GM12874 (cell line): ENCODE data around the gene SMAD3.

ENCODE experiments used
- CTCF ChIP-seq: IDR thresholded peaks from 2 replicates; pipeline ENCODE4 v1.5.1; 2011; ENCODE audit warnings: low read depth, mild to moderate bottlenecking, control low read depth, low read length, moderate library complexity; ENCODE audit not compliant: insufficient read depth

The SMAD3 gene

GRCh38 chr15:67030036-67030762 is 35.2 kb upstream of the SMAD3 start:
- TF ChIP-seq CTCF, result no peak

- TF ChIP-seq CTCF, result no peak
Observed at GRCh38 chr15:67031331-67031730, 34.1 kb upstream of the SMAD3 start.

DNA sequence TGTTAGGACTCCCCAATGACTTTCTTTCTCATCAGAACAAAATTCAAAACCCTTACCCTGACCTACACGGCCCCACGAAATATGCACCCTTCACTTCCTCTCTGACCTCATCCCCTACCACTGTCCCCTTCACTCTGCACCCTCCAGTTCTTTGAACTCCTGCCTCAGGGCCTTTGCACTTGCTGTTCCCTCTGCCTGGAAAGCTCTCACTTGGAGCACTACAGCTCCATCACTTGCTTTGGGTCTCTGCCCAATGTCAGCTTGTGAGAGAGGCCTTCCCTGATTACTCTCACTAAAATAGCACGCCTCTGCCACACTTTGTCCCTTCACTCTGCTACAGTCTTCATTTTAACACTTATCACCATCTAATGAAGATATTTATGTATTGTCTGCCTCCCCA is 32.8 kb upstream of the SMAD3 start:
- TF ChIP-seq CTCF, result no peak

- TF ChIP-seq CTCF, result no peak
Observed at GRCh38 chr15:67033012-67033411, 32.4 kb upstream of the SMAD3 start.

- TF ChIP-seq CTCF, result no peak
Observed at GRCh38 chr15:67033571-67034044, 31.8 kb upstream of the SMAD3 start.

- TF ChIP-seq CTCF, result no peak
Observed at GRCh38 chr15:67035886-67036285, 29.5 kb upstream of the SMAD3 start.

DNA sequence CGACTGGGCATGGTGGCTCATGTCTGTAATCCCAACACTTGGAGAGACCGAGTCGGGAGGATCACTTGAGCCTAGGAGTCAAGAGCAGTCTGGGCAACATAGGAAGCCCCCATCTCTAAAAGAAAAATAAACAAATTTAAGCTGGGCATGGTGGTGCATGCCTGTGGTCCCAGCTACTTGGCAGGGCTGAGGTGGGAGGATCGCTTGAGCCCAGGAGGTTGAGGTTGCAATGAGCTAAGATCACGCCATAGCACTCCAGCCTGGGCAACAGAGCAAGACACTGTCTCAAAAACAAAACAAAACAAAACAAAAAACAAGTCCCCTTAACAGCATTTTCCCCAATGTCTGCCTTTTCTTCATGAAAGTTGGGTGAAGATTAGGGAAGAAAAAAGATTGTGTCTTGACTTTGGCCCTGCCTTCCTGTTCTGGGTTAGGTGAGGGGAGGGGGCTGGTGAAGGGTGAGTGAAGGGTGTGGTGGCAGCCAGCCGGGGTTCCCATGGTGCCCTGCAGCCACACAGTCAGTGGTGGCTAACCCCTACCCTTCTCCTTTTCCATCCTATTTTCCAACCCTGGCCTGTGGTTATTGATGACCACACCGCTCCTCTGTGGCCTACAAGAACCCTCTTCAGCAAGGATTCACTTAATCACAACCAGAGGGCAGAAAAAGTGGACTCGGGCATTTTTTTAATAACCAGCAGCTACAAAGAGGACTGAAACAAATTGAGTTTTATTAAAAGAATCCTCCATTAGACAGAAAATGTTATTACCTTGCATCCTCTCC is 28.4 kb upstream of the SMAD3 start:
- no peak for TF ChIP-seq CTCF
